Right atrium auricular region (tissue), 2 donors: ENCODE results near the gene MSRB3. TPM values are rescaled to one million over a fixed set of nuclear protein-coding genes. Genes with fewer than 3 reads are reported as not detected.

Experiments used
- DNase-seq: peaks from one replicate; pipeline ENCODE4 v3.0.0-alpha.2; 2019; ENCODE audit warnings: low spot score
- H3K27ac ChIP-seq, 2 donors: fragments of 200-600 bp; sonication (generic); 1 replicate in 1 of 2; 2 replicates in 1 of 2; pipeline ENCODE4 v1.5.1; 2016 to 2019
- H3K27me3 ChIP-seq, 2 donors: fragments of 200-600 bp; sonication (generic); one replicate each; pipeline versions ENCODE4 v1.5.1 to v1.6.0; 2017 to 2019
- H3K36me3 ChIP-seq: fragments of 200-600 bp; sonication (generic); one replicate; pipeline ENCODE4 v1.5.1; 2016
- H3K4me1 ChIP-seq, 2 donors: fragments of 200-600 bp; sonication (generic); one replicate each; pipeline versions ENCODE4 v1.5.1 to v1.6.0; 2017 to 2019
- H3K4me3 ChIP-seq, 2 donors: fragments of 200-600 bp; sonication (generic); 1 replicate in 1 of 2; 2 replicates in 1 of 2; pipeline ENCODE4 v1.5.1; 2017 to 2019; ENCODE audit warnings: mild to moderate bottlenecking in 1 of 2, moderate library complexity in 1 of 2
- H3K9me3 ChIP-seq, 2 donors: fragments of 200-600 bp; sonication (generic); one replicate each; pipeline ENCODE4 v1.5.1; 2019
- total RNA-seq, 2 donors: library from RNA; depleted of rRNA; stranded (reverse); fragments of >200 nt; gene quantifications; one replicate each; pipeline ENCODE4 v1.1.0, GENCODE V29; 2016
- TF ChIP-seq, protein P1 (sequence below), 2 donors: fragments of 200-600 bp; sonication (generic); IDR thresholded peaks; one replicate each; pipeline ENCODE4 v1.5.1; 2019; ENCODE audit warnings: antibody characterized with exemption in 2 of 2

MSRB3 gene
- total RNA-seq, 2 donors from 2014 or later = 98.3 to 108 TPM

- H3K27ac ChIP-seq = no peak overlapping the region
- no peaks in the 10 kb centered on the region for H3K27me3 ChIP-seq
- DNase-seq = no peak
- H3K36me3 ChIP-seq = no peaks in the 10 kb centered on the region
- H3K9me3 ChIP-seq = no peaks in the 10 kb centered on the region
- peaks cover 0 to 14% of the 10 kb centered on the region in 2 donors for H3K4me1 ChIP-seq
- TF ChIP-seq, protein P1, sequence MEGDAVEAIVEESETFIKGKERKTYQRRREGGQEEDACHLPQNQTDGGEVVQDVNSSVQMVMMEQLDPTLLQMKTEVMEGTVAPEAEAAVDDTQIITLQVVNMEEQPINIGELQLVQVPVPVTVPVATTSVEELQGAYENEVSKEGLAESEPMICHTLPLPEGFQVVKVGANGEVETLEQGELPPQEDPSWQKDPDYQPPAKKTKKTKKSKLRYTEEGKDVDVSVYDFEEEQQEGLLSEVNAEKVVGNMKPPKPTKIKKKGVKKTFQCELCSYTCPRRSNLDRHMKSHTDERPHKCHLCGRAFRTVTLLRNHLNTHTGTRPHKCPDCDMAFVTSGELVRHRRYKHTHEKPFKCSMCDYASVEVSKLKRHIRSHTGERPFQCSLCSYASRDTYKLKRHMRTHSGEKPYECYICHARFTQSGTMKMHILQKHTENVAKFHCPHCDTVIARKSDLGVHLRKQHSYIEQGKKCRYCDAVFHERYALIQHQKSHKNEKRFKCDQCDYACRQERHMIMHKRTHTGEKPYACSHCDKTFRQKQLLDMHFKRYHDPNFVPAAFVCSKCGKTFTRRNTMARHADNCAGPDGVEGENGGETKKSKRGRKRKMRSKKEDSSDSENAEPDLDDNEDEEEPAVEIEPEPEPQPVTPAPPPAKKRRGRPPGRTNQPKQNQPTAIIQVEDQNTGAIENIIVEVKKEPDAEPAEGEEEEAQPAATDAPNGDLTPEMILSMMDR (IDR thresholded peaks at IDR 0.05) = no peak
- no peak overlapping the region for H3K4me3 ChIP-seq
Measured at GRCh38 chr12:65496617-65497016, 218.1 kb downstream of the MSRB3 start.

DNA sequence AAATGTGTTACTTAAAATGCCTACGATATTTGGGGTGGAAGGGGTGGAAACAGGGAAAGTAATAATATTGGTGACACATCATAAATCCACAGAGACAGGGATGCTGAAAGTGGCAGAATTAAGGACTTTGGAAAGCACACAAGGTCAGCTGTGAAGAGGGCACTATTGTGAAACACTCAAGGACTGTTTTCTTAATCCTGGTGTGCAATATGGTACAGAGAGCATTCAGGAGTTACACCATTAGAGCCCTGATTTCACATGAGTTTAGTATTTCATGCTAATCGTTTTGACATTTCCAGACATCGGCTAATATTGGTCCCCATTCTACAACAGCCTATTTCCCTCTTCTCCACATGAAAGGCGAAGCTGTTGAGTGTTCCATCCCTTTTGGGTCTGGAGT lies 219.2 kb downstream of the MSRB3 start:
- no peaks in the 10 kb centered on the region for H3K9me3 ChIP-seq
- H3K27ac ChIP-seq = no peak overlapping the region
- TF ChIP-seq, protein P1 (IDR thresholded peaks at IDR 0.05) = no peak
- H3K36me3 ChIP-seq = no peaks in the 10 kb centered on the region
- peaks cover 0 to 15% of the 10 kb centered on the region in 2 donors for H3K4me1 ChIP-seq
- H3K27me3 ChIP-seq = no peaks in the 10 kb centered on the region
- no peak overlapping the region for H3K4me3 ChIP-seq
- no peak for DNase-seq

GRCh38 chr12:65499167-65499566 lies 220.7 kb downstream of the MSRB3 start:
- Histone ChIP-seq H3K9me3 (no peaks in the 10 kb centered on the region), H3K36me3 (no peaks in the 10 kb centered on the region), H3K4me1 (peaks cover 0 to 15% of the 10 kb centered on the region in 2 donors), H3K27ac (no peak overlapping the region), H3K4me3 (no peak overlapping the region), H3K27me3 (no peaks in the 10 kb centered on the region)
- no peak for DNase-seq
- TF ChIP-seq, protein P1 (IDR thresholded peaks at IDR 0.05) = no peak

DNA sequence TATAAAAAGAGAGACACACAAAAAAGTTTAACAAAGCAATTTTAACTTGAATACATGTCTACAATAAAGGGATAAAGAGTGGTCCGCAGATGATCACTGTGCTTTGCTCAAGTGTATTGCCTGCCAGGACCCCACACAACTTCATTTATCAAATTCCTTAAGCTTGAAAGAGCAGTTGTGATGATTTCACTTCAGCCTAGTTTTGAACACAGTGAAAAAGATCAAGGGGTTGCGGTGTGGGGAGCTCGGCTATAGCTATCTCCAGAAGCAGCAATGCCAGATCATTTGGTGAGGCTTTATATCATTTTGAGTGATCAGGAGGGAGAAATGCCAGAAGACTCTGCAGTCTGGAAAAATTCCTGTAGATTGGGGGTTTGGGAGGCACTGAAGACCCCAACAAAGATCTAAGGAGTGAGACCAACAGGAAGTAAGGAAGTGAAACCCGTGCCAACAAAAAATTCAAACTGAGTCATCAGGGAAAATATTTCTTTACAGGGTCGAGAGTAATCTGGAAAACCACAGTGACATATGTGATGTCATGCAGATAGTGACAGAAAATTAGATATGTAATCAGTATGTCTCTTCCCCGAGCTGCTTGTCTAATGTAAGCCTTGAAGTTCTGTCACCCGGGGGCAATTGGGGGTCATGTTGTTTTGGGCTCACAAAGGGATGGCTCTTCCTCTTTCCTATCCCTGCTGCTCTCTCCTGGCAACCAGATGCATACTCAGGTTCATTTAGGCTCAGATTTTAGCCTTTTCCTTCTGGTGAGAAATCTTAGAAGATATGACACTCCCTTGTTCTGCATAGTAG lies 221.8 kb downstream of the MSRB3 start:
- no peak overlapping the region for H3K4me3 ChIP-seq

GRCh38 chr12:65501093-65501621 lies 222.7 kb downstream of the MSRB3 start:
- TF ChIP-seq, protein P1 (IDR thresholded peaks at IDR 0.05) = no peak
- no peak overlapping the region for H3K27ac ChIP-seq

More for the DNA sequence above, 221.8 kb downstream of the MSRB3 start:
- no peak overlapping the region for H3K27ac ChIP-seq
- no peaks in the 10 kb centered on the region for H3K36me3 ChIP-seq
- TF ChIP-seq, protein P1 (IDR thresholded peaks at IDR 0.05) = no peak
- no peaks in the 10 kb centered on the region for H3K9me3 ChIP-seq
- peaks cover 0 to 15% of the 10 kb centered on the region in 2 donors for H3K4me1 ChIP-seq
- H3K27me3 ChIP-seq = no peaks in the 10 kb centered on the region
- DNase-seq = no peak

More at GRCh38 chr12:65501093-65501621, 222.7 kb downstream of the MSRB3 start:
- no peaks in the 10 kb centered on the region for H3K27me3 ChIP-seq
- no peaks in the 10 kb centered on the region for H3K9me3 ChIP-seq
- DNase-seq = no peak
- H3K4me3 ChIP-seq = no peak overlapping the region
- H3K4me1 ChIP-seq = peaks cover 0 to 15% of the 10 kb centered on the region in 2 donors
- no peaks in the 10 kb centered on the region for H3K36me3 ChIP-seq
